Measurements from ENCODE around the gene SLC24A2.

The SLC24A2 gene

DNA sequence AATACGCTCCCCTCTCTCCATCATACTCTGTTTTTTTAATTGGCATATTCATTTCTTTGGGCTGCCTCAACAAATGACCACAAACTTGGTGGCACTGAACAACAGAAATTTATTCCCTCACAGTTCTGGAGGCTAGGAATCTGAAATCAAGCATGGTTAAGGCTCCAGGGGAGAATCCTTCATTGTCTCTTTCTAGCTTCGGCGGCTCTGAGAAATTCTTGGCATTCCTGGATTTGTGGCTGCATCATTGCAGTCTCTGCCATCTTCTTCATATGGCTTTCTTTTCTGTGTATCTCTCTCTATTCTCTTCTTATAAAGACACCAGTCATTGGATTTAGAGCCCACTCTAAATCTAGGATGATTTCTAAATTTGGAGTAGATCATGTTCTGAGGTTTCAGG lies 10.9 kb upstream of the SLC24A2 start:
- Histone ChIP-seq H3K27me3 (ENCODE audit: control insufficient read depth, insufficient read depth, low read length) (no peaks in the 10 kb centered on the region), H3K9ac (ENCODE audit: low read length) (no peak overlapping the region), H3K4me3 (ENCODE audit: low read depth, low read length) (peak overlapping the region; percentile 23; the same call in 1 of the 2 replicates), H3K9me3 (ENCODE audit: control insufficient read depth, insufficient read depth, low read depth, low read length) (no peaks in the 10 kb centered on the region), H3K36me3 (ENCODE audit: control insufficient read depth, insufficient read depth, low read length) (no peaks in the 10 kb centered on the region), H3K4me1 (ENCODE audit: control insufficient read depth, insufficient read depth, low read length) (peaks cover 32% of the 10 kb centered on the region), H3K27ac (ENCODE audit: low read depth, low read length) (peak overlapping the region; percentile 74)

- peaks cover 54% of the 10 kb centered on the region for H3K27me3 ChIP-seq (ENCODE audit: control insufficient read depth, insufficient read depth, low read length)
These were observed 685 bp downstream of the SLC24A2 start for GRCh38 chr9:19788152-19788551.

DNA sequence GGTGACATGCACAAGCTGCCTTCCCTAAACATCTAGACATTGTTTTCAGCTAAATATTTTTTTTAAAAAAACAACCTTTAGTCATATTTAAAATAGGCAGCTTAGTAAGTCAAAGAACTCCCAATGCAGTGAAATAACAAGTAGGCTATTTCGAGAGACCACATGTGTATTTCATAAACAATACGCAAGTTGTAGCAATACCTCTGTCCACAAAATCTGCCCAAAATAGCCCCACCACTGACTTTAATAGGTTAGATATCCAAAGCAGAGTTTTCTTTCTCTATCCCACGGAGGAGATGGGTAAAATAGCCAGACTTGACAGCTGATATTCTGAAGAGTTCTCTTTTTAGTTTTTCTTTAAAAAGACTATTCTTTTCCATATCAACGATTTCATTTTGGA lies 1.2 kb downstream of the SLC24A2 start:
- Histone ChIP-seq H3K27me3 (ENCODE audit: control insufficient read depth, insufficient read depth, low read length) (peaks cover 54% of the 10 kb centered on the region), H3K9ac (ENCODE audit: low read length) (no peak overlapping the region), H3K4me3 (ENCODE audit: low read depth, low read length) (peak overlapping the region; percentile 75), H3K4me1 (ENCODE audit: control insufficient read depth, insufficient read depth, low read length) (peaks cover 17% of the 10 kb centered on the region; the same call in 1 of the 2 replicates), H3K9me3 (ENCODE audit: control insufficient read depth, insufficient read depth, low read depth, low read length) (peaks cover 6% of the 10 kb centered on the region), H3K27ac (ENCODE audit: low read depth, low read length) (no peak overlapping the region), H3K36me3 (ENCODE audit: control insufficient read depth, insufficient read depth, low read length) (no peaks in the 10 kb centered on the region; the same call in 1 of the 2 replicates)

More at GRCh38 chr9:19788152-19788551, 685 bp downstream of the SLC24A2 start:
- Histone ChIP-seq H3K9me3 (ENCODE audit: control insufficient read depth, insufficient read depth, low read depth, low read length) (peaks cover 6% of the 10 kb centered on the region), H3K4me1 (ENCODE audit: control insufficient read depth, insufficient read depth, low read length) (peaks cover 22% of the 10 kb centered on the region; the same call in 1 of the 2 replicates), H3K36me3 (ENCODE audit: control insufficient read depth, insufficient read depth, low read length) (no peaks in the 10 kb centered on the region; the same call in 1 of the 2 replicates), H3K27ac (ENCODE audit: low read depth, low read length) (no peak overlapping the region), H3K4me3 (ENCODE audit: low read depth, low read length) (peak overlapping the region; percentile 75), H3K9ac (ENCODE audit: low read length) (peak overlapping the region; percentile 3)

GRCh38 chr9:19785230-19785629 lies 3.6 kb downstream of the SLC24A2 start:
- Histone ChIP-seq H3K27me3 (ENCODE audit: control insufficient read depth, insufficient read depth, low read length) (peaks cover 46% of the 10 kb centered on the region), H3K27ac (ENCODE audit: low read depth, low read length) (no peak overlapping the region), H3K4me3 (ENCODE audit: low read depth, low read length) (no peak overlapping the region), H3K4me1 (ENCODE audit: control insufficient read depth, insufficient read depth, low read length) (peaks cover 16% of the 10 kb centered on the region; the same call in 1 of the 2 replicates), H3K36me3 (ENCODE audit: control insufficient read depth, insufficient read depth, low read length) (no peaks in the 10 kb centered on the region; the same call in 1 of the 2 replicates), H3K9ac (ENCODE audit: low read length) (no peak overlapping the region), H3K9me3 (ENCODE audit: control insufficient read depth, insufficient read depth, low read depth, low read length) (no peaks in the 10 kb centered on the region)

GRCh38 chr9:19784136-19784535 lies 4.7 kb downstream of the SLC24A2 start:
- H3K36me3 ChIP-seq (ENCODE audit: control insufficient read depth, insufficient read depth, low read length): no peaks in the 10 kb centered on the region; the same call in 1 of the 2 replicates
- H3K4me3 ChIP-seq (ENCODE audit: low read depth, low read length): no peak overlapping the region

DNA sequence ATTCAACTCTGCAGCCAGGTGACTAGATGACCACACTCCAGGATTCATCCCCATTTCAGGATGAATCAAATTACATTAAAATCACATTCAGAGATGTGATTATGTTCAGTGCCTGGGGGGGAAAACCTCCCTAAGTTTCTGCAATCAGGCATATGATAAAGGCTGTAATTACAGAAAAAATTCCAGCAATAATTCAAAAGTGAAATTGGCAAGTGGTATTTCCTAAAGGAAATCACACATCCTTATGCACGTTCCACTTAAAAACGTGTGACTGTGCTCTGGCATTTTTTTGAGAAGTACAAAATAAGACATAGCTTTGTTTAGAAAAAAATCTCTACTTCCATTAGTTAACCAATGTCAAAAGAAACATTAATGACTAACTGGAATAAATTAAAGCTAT lies 5.3 kb downstream of the SLC24A2 start:
- no peak overlapping the region for H3K9ac ChIP-seq (ENCODE audit: low read length)
- H3K36me3 ChIP-seq (ENCODE audit: control insufficient read depth, insufficient read depth, low read length): no peaks in the 10 kb centered on the region; the same call in 1 of the 2 replicates
- peaks cover 13% of the 10 kb centered on the region; the same call in 1 of the 2 replicates for H3K4me1 ChIP-seq (ENCODE audit: control insufficient read depth, insufficient read depth, low read length)

More at GRCh38 chr9:19784136-19784535, 4.7 kb downstream of the SLC24A2 start:
- Histone ChIP-seq H3K9ac (ENCODE audit: low read length) (no peak overlapping the region), H3K4me1 (ENCODE audit: control insufficient read depth, insufficient read depth, low read length) (peaks cover 14% of the 10 kb centered on the region; the same call in 1 of the 2 replicates), H3K9me3 (ENCODE audit: control insufficient read depth, insufficient read depth, low read depth, low read length) (no peaks in the 10 kb centered on the region), H3K27ac (ENCODE audit: low read depth, low read length) (no peak overlapping the region), H3K27me3 (ENCODE audit: control insufficient read depth, insufficient read depth, low read length) (peaks cover 35% of the 10 kb centered on the region)

DNA sequence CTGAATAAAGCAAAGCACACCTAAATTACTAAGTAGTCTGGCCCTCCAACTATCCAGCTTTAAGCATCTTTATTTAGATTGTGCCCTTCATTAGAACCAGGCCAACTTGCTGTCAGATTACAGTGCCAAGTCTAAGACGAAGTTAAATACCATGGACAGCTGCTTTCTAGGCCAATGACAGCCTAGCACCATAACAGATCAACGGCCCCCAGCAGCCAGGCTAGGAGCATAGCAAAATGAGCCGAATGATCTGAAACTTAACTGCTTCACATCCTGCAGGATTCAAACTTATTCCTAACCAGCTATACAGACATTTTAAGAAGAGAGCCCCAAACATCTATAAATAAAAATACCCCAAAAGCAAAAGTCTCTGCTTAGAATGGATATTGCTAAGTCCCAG lies 6.8 kb downstream of the SLC24A2 start:
- H3K4me3 ChIP-seq (ENCODE audit: low read depth, low read length): no peak overlapping the region
- no peak overlapping the region for H3K27ac ChIP-seq (ENCODE audit: low read depth, low read length)
- H3K9me3 ChIP-seq (ENCODE audit: control insufficient read depth, insufficient read depth, low read depth, low read length): no peaks in the 10 kb centered on the region
- H3K27me3 ChIP-seq (ENCODE audit: control insufficient read depth, insufficient read depth, low read length): peaks cover 13% of the 10 kb centered on the region
- H3K4me1 ChIP-seq (ENCODE audit: control insufficient read depth, insufficient read depth, low read length): peaks cover 9% of the 10 kb centered on the region; the same call in 1 of the 2 replicates
- H3K36me3 ChIP-seq (ENCODE audit: control insufficient read depth, insufficient read depth, low read length): no peaks in the 10 kb centered on the region; the same call in 1 of the 2 replicates
- no peak overlapping the region for H3K9ac ChIP-seq (ENCODE audit: low read length)

More for the DNA sequence above, 5.3 kb downstream of the SLC24A2 start:
- no peaks in the 10 kb centered on the region for H3K9me3 ChIP-seq (ENCODE audit: control insufficient read depth, insufficient read depth, low read depth, low read length)
- H3K27ac ChIP-seq (ENCODE audit: low read depth, low read length): no peak overlapping the region
- no peak overlapping the region for H3K4me3 ChIP-seq (ENCODE audit: low read depth, low read length)
- peaks cover 28% of the 10 kb centered on the region for H3K27me3 ChIP-seq (ENCODE audit: control insufficient read depth, insufficient read depth, low read length)

- no peak overlapping the region for H3K27ac ChIP-seq (ENCODE audit: low read depth, low read length)
- no peaks in the 10 kb centered on the region; the same call in 1 of the 2 replicates for H3K36me3 ChIP-seq (ENCODE audit: control insufficient read depth, insufficient read depth, low read length)
- H3K4me3 ChIP-seq (ENCODE audit: low read depth, low read length): no peak overlapping the region
- H3K9me3 ChIP-seq (ENCODE audit: control insufficient read depth, insufficient read depth, low read depth, low read length): no peaks in the 10 kb centered on the region
- H3K27me3 ChIP-seq (ENCODE audit: control insufficient read depth, insufficient read depth, low read length): peaks cover 6% of the 10 kb centered on the region
- H3K9ac ChIP-seq (ENCODE audit: low read length): no peak overlapping the region
- peaks cover 12% of the 10 kb centered on the region; the same call in 1 of the 2 replicates for H3K4me1 ChIP-seq (ENCODE audit: control insufficient read depth, insufficient read depth, low read length)
These were observed 7.6 kb downstream of the SLC24A2 start for GRCh38 chr9:19781240-19781639.

DNA sequence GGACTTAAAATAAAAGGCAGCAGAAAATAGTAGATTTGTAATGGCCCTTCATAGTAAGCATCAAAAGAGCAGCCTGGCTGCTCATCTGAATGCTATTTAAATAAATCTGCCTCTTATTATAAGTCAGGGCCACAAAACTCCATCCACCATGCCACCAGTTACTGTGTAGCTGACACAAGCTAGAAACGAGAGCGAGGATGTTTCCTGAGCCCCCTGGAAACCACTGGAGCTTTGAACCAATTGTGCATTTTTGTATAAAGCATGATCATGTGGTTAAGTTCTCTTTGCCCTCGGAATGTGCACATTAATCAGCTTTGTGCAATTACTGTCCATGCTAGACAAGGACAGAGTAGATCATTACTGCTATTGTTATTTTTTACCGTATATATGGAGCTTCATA lies 17.4 kb downstream of the SLC24A2 start:
- Histone ChIP-seq H3K4me3 (ENCODE audit: low read depth, low read length) (no peak overlapping the region), H3K27ac (ENCODE audit: low read depth, low read length) (no peak overlapping the region), H3K4me1 (ENCODE audit: control insufficient read depth, insufficient read depth, low read length) (no peaks in the 10 kb centered on the region), H3K27me3 (ENCODE audit: control insufficient read depth, insufficient read depth, low read length) (no peaks in the 10 kb centered on the region), H3K36me3 (ENCODE audit: control insufficient read depth, insufficient read depth, low read length) (no peaks in the 10 kb centered on the region), H3K9ac (ENCODE audit: low read length) (no peak overlapping the region), H3K9me3 (ENCODE audit: control insufficient read depth, insufficient read depth, low read depth, low read length) (peaks cover 10% of the 10 kb centered on the region; the same call in 1 of the 2 replicates)

DNA sequence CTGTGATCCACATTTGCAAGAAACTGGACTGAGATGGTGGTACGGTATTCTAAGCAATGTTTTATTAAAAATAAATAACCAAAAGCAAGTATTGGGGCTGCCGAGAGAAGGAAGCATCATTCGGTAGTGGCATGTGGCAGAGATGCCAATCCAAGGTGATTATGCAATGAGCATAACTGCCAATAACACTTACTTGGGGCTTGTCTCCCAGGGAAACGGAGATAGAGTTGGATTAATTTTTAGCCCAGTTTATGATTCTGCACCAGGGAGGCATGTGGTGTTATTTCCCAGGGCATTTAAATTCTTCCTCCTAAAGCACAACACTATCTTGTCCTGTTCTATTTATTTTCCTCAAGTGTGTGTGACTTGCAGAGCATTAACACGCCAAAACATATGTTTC lies 17.9 kb downstream of the SLC24A2 start:
- H3K27ac ChIP-seq (ENCODE audit: low read depth, low read length): no peak overlapping the region
- H3K4me3 ChIP-seq (ENCODE audit: low read depth, low read length): no peak overlapping the region

GRCh38 chr9:19769213-19769612 lies 19.6 kb downstream of the SLC24A2 start:
- Histone ChIP-seq H3K4me1 (ENCODE audit: control insufficient read depth, insufficient read depth, low read length) (no peaks in the 10 kb centered on the region), H3K27ac (ENCODE audit: low read depth, low read length) (no peak overlapping the region), H3K4me3 (ENCODE audit: low read depth, low read length) (no peak overlapping the region), H3K9me3 (ENCODE audit: control insufficient read depth, insufficient read depth, low read depth, low read length) (peaks cover 23% of the 10 kb centered on the region; the same call in 1 of the 2 replicates), H3K27me3 (ENCODE audit: control insufficient read depth, insufficient read depth, low read length) (no peaks in the 10 kb centered on the region), H3K9ac (ENCODE audit: low read length) (no peak overlapping the region), H3K36me3 (ENCODE audit: control insufficient read depth, insufficient read depth, low read length) (no peaks in the 10 kb centered on the region)

More for the DNA sequence above, 17.9 kb downstream of the SLC24A2 start:
- Histone ChIP-seq H3K36me3 (ENCODE audit: control insufficient read depth, insufficient read depth, low read length) (no peaks in the 10 kb centered on the region), H3K27me3 (ENCODE audit: control insufficient read depth, insufficient read depth, low read length) (no peaks in the 10 kb centered on the region), H3K9me3 (ENCODE audit: control insufficient read depth, insufficient read depth, low read depth, low read length) (peaks cover 15% of the 10 kb centered on the region; the same call in 1 of the 2 replicates), H3K4me1 (ENCODE audit: control insufficient read depth, insufficient read depth, low read length) (no peaks in the 10 kb centered on the region), H3K9ac (ENCODE audit: low read length) (no peak overlapping the region)
